KMS-11 (cell line): ENCODE measurements around the gene EARS2.

Experiments used
- H2AFZ ChIP-seq: fragments of 200-600 bp; sonication (generic); 2 replicates; pipeline ENCODE4 v1.6.1; 2016; ENCODE audit warnings: antibody characterized with exemption, mixed run types, low read depth
- H3K27ac ChIP-seq: fragments of 200-600 bp; sonication (generic); 2 replicates; pipeline ENCODE4 v1.6.1; 2016; ENCODE audit warnings: mild to moderate bottlenecking, mixed run types
- H3K27me3 ChIP-seq: fragments of 200-600 bp; sonication (generic); 2 replicates; pipeline ENCODE4 v1.6.1; 2017; ENCODE audit warnings: mild to moderate bottlenecking, low read depth, mixed run types, moderate library complexity; ENCODE audit not compliant: insufficient read depth
- H3K36me3 ChIP-seq: fragments of 200-600 bp; sonication (generic); 2 replicates; pipeline ENCODE4 v1.6.1; 2017; ENCODE audit warnings: mild to moderate bottlenecking, mixed run types; ENCODE audit not compliant: insufficient read depth
- H3K4me1 ChIP-seq: fragments of 200-600 bp; sonication (generic); 2 replicates; pipeline ENCODE4 v1.6.1; 2016; ENCODE audit warnings: mild to moderate bottlenecking, low read depth, mixed run types; ENCODE audit not compliant: poor library complexity, severe bottlenecking
- H3K4me2 ChIP-seq: fragments of 200-600 bp; sonication (generic); 2 replicates; pipeline ENCODE4 v1.7.0; 2016; ENCODE audit warnings: mild to moderate bottlenecking, mixed run types
- H3K4me3 ChIP-seq: fragments of 200-600 bp; sonication (generic); IDR thresholded peaks from 2 replicates; pipeline ENCODE4 v1.6.1; 2017; ENCODE audit warnings: low read depth, low read length, mixed read lengths; ENCODE audit not compliant: insufficient read depth
- H3K79me2 ChIP-seq: fragments of 200-600 bp; sonication (generic); 2 replicates; pipeline ENCODE4 v1.6.1; 2016; ENCODE audit warnings: low read depth, mixed run types; ENCODE audit not compliant: insufficient read depth
- H3K9ac ChIP-seq: fragments of 200-600 bp; sonication (generic); 2 replicates; pipeline ENCODE4 v1.6.1; 2016; ENCODE audit warnings: mild to moderate bottlenecking, mixed run types
- H4K20me1 ChIP-seq: fragments of 200-600 bp; sonication (generic); 2 replicates; pipeline ENCODE4 v1.6.1; 2016; ENCODE audit warnings: mild to moderate bottlenecking, mixed run types; ENCODE audit not compliant: insufficient read depth
- CTCF ChIP-seq: fragments of 200-600 bp; sonication (generic); conservative IDR thresholded peaks from 2 replicates; pipeline ENCODE4 v1.6.1; 2017; ENCODE audit warnings: low read depth, mild to moderate bottlenecking, antibody characterized with exemption, low read length, moderate library complexity, mixed read lengths

EARS2 gene

GRCh38 chr16:23595246-23595950 lies 38.2 kb upstream of the EARS2 start:
- H3K79me2 ChIP-seq, result peaks cover 55% of the 10 kb centered on the region

GRCh38 chr16:23594186-23594585 lies 37.0 kb upstream of the EARS2 start:
- Histone ChIP-seq H3K36me3 (no peaks in the 10 kb centered on the region; the same call in 1 of the 2 replicates), H3K4me2 (peak overlapping the region; percentile 100; the same call in 1 of the 2 replicates), H3K79me2 (peaks cover 67% of the 10 kb centered on the region), H4K20me1 (peaks cover 9% of the 10 kb centered on the region; the same call in 1 of the 2 replicates), H2AFZ (no peak overlapping the region), H3K4me1 (peaks cover 25% of the 10 kb centered on the region), H3K4me3 (no peak overlapping the region), H3K27ac (no peak overlapping the region), H3K27me3 (no peaks in the 10 kb centered on the region), H3K9ac (no peak overlapping the region)
- no peak for TF ChIP-seq CTCF

More at GRCh38 chr16:23595246-23595950, 38.2 kb upstream of the EARS2 start:
- no peaks in the 10 kb centered on the region; the same call in 1 of the 2 replicates for H3K36me3 ChIP-seq
- TF ChIP-seq CTCF, result no peak
- peak overlapping the region; percentile 100 for H3K4me2 ChIP-seq
- H3K4me3 ChIP-seq, result no peak overlapping the region
- H3K4me1 ChIP-seq, result peaks cover 25% of the 10 kb centered on the region
- peaks cover 9% of the 10 kb centered on the region; the same call in 1 of the 2 replicates for H4K20me1 ChIP-seq
- H3K9ac ChIP-seq, result peak overlapping the region; percentile 84
- no peaks in the 10 kb centered on the region for H3K27me3 ChIP-seq
- H3K27ac ChIP-seq, result peak overlapping the region; percentile 63
- H2AFZ ChIP-seq, result peak overlapping the region; percentile 81

GRCh38 chr16:23590181-23590580 lies 33.0 kb upstream of the EARS2 start:
- peaks cover 9% of the 10 kb centered on the region; the same call in 1 of the 2 replicates for H4K20me1 ChIP-seq
- no peak overlapping the region for H2AFZ ChIP-seq
- H3K9ac ChIP-seq, result no peak overlapping the region
- H3K27ac ChIP-seq, result no peak overlapping the region
- TF ChIP-seq CTCF, result no peak
- H3K79me2 ChIP-seq, result peaks cover 90% of the 10 kb centered on the region
- H3K27me3 ChIP-seq, result no peaks in the 10 kb centered on the region
- H3K4me3 ChIP-seq, result no peak overlapping the region
- no peak overlapping the region for H3K4me2 ChIP-seq
- peaks cover 16% of the 10 kb centered on the region for H3K4me1 ChIP-seq
- H3K36me3 ChIP-seq, result no peaks in the 10 kb centered on the region; the same call in 1 of the 2 replicates

- H3K9ac ChIP-seq, result no peak overlapping the region
- no peaks in the 10 kb centered on the region for H3K27me3 ChIP-seq
- no peak overlapping the region for H2AFZ ChIP-seq
- TF ChIP-seq CTCF, result no peak
- no peak overlapping the region for H3K27ac ChIP-seq
- H3K4me1 ChIP-seq, result no peaks in the 10 kb centered on the region
- H3K79me2 ChIP-seq, result peaks cover 66% of the 10 kb centered on the region
- no peak overlapping the region for H3K4me2 ChIP-seq
- H4K20me1 ChIP-seq, result 0 out of 2 replicates have a peak, but pooled peaks cover 6% of the 10 kb centered on the region
- no peak overlapping the region for H3K4me3 ChIP-seq
- H3K36me3 ChIP-seq, result no peaks in the 10 kb centered on the region; the same call in 1 of the 2 replicates
These were observed 30.6 kb upstream of the EARS2 start for GRCh38 chr16:23587726-23588125.
